HepG2 (cell line): ENCODE data around the gene CPXM2. TPM values are rescaled to one million over a fixed set of nuclear protein-coding genes. Genes with fewer than 3 reads are reported as not detected.

Source experiments
- ATAC-seq: fragments of 200-7000 bp; cut with Tn5 transposase; 3 replicates; pipeline ENCODE4 v1.9.1; 2020; ENCODE audit warnings: mild to moderate bottlenecking, moderate library complexity
- BruUV-seq: library from RNA; stranded (reverse); fragments of 400-500 nt; replicated peaks from 2 replicates; lab custom pipeline; 2021; lab: Mats Ljungman, UMichigan
- CTCF ChIA-PET: fragments of 300-600 bp; formaldehyde crosslinking; extraction: SDS; loops from one replicate; lab custom pipeline; 2021; ENCODE audit warnings: low total read pairs, inconsistent platforms, low intra/inter-chr PET ratio; lab: Yijun Ruan, JAX
- POLR2A ChIA-PET: fragments of 350-600 bp; sonication (Branson Sonifier 250); formaldehyde crosslinking; loops from one replicate; lab custom pipeline; 2020; ENCODE audit warnings: antibody characterized with exemption, inconsistent platforms; lab: Yijun Ruan, JAX
- DNase-seq: peaks from one replicate; pipeline ENCODE4 v3.0.0-alpha.2; 2015; ENCODE audit warnings: low spot score
- FAIRE-seq: peaks from 3 replicates; lab custom pipeline; 2011; peaks lifted over from hg19 to GRCh38; lab: Jason Lieb, UNC
- H2AFZ ChIP-seq: one replicate; pipeline ENCODE4 v1.6.1; 2011; ENCODE audit warnings: low read length, inconsistent platforms
- H3K27ac ChIP-seq: fragments of 300-600 bp; 3 replicates; pipeline ENCODE4 v1.8.0; 2011; ENCODE audit warnings: mixed run types, mild to moderate bottlenecking, mixed read lengths, low read length, inconsistent platforms; ENCODE audit not compliant: insufficient read depth; ENCODE audit errors: extremely low read length
- H3K27me3 ChIP-seq, 2 experiments: fragments of 200-600 bp in 1 of 2; 2 replicates in 1 of 2; 3 replicates in 1 of 2; pipeline versions ENCODE4 v1.6.0 to v1.8.0; 2011; ENCODE audit warnings: low read length in 2 of 2, mild to moderate bottlenecking in 2 of 2, moderate library complexity in 2 of 2, inconsistent platforms in 1 of 2; ENCODE audit not compliant: insufficient read depth in 2 of 2, control insufficient read depth in 1 of 2
- H3K36me3 ChIP-seq, 2 experiments: fragments of 200-600 bp in 1 of 2; replicated peaks in 1 of 2; 2 replicates in 1 of 2; 3 replicates in 1 of 2; pipeline versions ENCODE4 v1.5.1 to v1.8.0; 2011; ENCODE audit warnings: low read length in 2 of 2, inconsistent platforms in 1 of 2; ENCODE audit not compliant: insufficient read depth in 2 of 2, control insufficient read depth in 1 of 2
- H3K4me1 ChIP-seq: 2 replicates; pipeline ENCODE4 v1.5.1; 2012; ENCODE audit warnings: low read length, inconsistent platforms; ENCODE audit not compliant: insufficient read depth
- H3K4me2 ChIP-seq: 2 replicates; pipeline ENCODE4 v1.6.0; 2011; ENCODE audit warnings: low read depth, low read length, inconsistent platforms
- H3K4me3 ChIP-seq, 3 experiments: fragments of 200-600 bp in 1 of 3; sonication (generic), shearing (Covaris generic) in 1 of 3; replicated peaks in 1 of 3; 2 replicates each; pipeline ENCODE4 v1.5.1; 2011 to 2016; ENCODE audit warnings: low read length in 3 of 3, inconsistent platforms in 2 of 3, low read depth in 2 of 3, mild to moderate bottlenecking in 2 of 3, control low read depth in 1 of 3, mixed read lengths in 1 of 3; ENCODE audit not compliant: insufficient read depth in 1 of 3
- H3K79me2 ChIP-seq: one replicate; pipeline ENCODE4 v1.6.1; 2011; ENCODE audit warnings: low read length, inconsistent platforms; ENCODE audit not compliant: insufficient read depth
- H3K9ac ChIP-seq: 2 replicates; pipeline ENCODE4 v1.6.0; 2011; ENCODE audit warnings: mild to moderate bottlenecking, low read depth, low read length, inconsistent platforms; ENCODE audit not compliant: insufficient read depth
- H3K9me3 ChIP-seq: 2 replicates; pipeline ENCODE4 v1.5.1; 2012; ENCODE audit warnings: mild to moderate bottlenecking, low read length
- H4K20me1 ChIP-seq: 2 replicates; pipeline ENCODE4 v1.6.0; 2011; ENCODE audit warnings: inconsistent platforms, mild to moderate bottlenecking, low read length, moderate library complexity; ENCODE audit not compliant: insufficient read depth
- KLF6 ChIP-seq: IDR thresholded peaks from 2 replicates; pipeline ENCODE4 v1.8.0; 2016; ENCODE audit warnings: missing biosample characterization, missing genetic modification reagents
- MXD4 ChIP-seq: IDR thresholded peaks from 2 replicates; pipeline ENCODE4 v1.6.1; 2016; ENCODE audit warnings: mild to moderate bottlenecking, missing biosample characterization, missing genetic modification reagents
- NFIC ChIP-seq: IDR thresholded peaks from 2 replicates; pipeline ENCODE4 v1.6.1; 2012; ENCODE audit warnings: mild to moderate bottlenecking, low read length, inconsistent platforms
- PCBP2 ChIP-seq: fragments of 200-400 bp; formaldehyde crosslinking; optimal IDR thresholded peaks from 2 replicates; pipeline ENCODE3; 2018; ENCODE audit warnings: low read length, low read depth; ENCODE audit not compliant: poor library complexity, severe bottlenecking
- POGZ ChIP-seq: sonication (generic); formaldehyde crosslinking; IDR thresholded peaks from 2 replicates; pipeline ENCODE4 v1.4.0; 2020; ENCODE audit warnings: mild to moderate bottlenecking, missing genetic modification reagents
- SOX6 ChIP-seq, 2 experiments: fragments of 450-650 bp in 1 of 2; sonication (generic) in 1 of 2; formaldehyde crosslinking in 1 of 2; IDR thresholded peaks; 2 replicates each; pipeline versions ENCODE4 v1.4.0 to v1.6.1; 2017 to 2020; ENCODE audit warnings: antibody characterized with exemption in 1 of 2, mild to moderate bottlenecking in 1 of 2, missing genetic modification reagents in 1 of 2
- ZNF333 ChIP-seq: sonication (generic); formaldehyde crosslinking; IDR thresholded peaks from 2 replicates; pipeline ENCODE4 v1.4.0; 2020; ENCODE audit warnings: mild to moderate bottlenecking, missing genetic modification reagents, borderline replicate concordance
- ZNF33A ChIP-seq: sonication (generic); formaldehyde crosslinking; IDR thresholded peaks from 2 replicates; pipeline ENCODE4 v1.5.1; 2020; ENCODE audit warnings: missing genetic modification reagents, mild to moderate bottlenecking, moderate library complexity, borderline replicate concordance
- ZNF350 ChIP-seq: sonication (generic); formaldehyde crosslinking; IDR thresholded peaks from 2 replicates; pipeline ENCODE4 v1.4.0; 2020; ENCODE audit warnings: mild to moderate bottlenecking, low read depth, missing genetic modification reagents, borderline replicate concordance
- ZNF543 ChIP-seq: sonication (generic); formaldehyde crosslinking; IDR thresholded peaks from 2 replicates; pipeline ENCODE4 v1.4.0; 2020; ENCODE audit warnings: mild to moderate bottlenecking, missing genetic modification reagents
- ZNF569 ChIP-seq: sonication (generic); formaldehyde crosslinking; IDR thresholded peaks from 2 replicates; pipeline ENCODE4 v1.5.0; 2020; ENCODE audit warnings: mild to moderate bottlenecking, missing genetic modification reagents, moderate library complexity, borderline replicate concordance
- ZNF574 ChIP-seq: sonication (generic); formaldehyde crosslinking; IDR thresholded peaks from 2 replicates; pipeline ENCODE4 v1.4.0; 2020; ENCODE audit warnings: missing genetic modification reagents
- ZNF577 ChIP-seq: sonication (generic); formaldehyde crosslinking; IDR thresholded peaks from 2 replicates; pipeline ENCODE4 v1.4.0; 2020; ENCODE audit warnings: mild to moderate bottlenecking, low read depth, missing genetic modification reagents, borderline replicate concordance
- ZNF660 ChIP-seq: sonication (generic); formaldehyde crosslinking; IDR thresholded peaks from 2 replicates; pipeline ENCODE4 v1.5.1; 2020; ENCODE audit warnings: mild to moderate bottlenecking, low read depth, missing genetic modification reagents, borderline replicate concordance
- ZNF703 ChIP-seq: sonication (generic); formaldehyde crosslinking; IDR thresholded peaks from 2 replicates; pipeline ENCODE4 v1.5.1; 2020; ENCODE audit warnings: missing genetic modification reagents, mild to moderate bottlenecking, moderate library complexity, borderline replicate concordance
- ZNF713 ChIP-seq: sonication (generic); formaldehyde crosslinking; IDR thresholded peaks from 2 replicates; pipeline ENCODE4 v1.4.0; 2020; ENCODE audit warnings: mild to moderate bottlenecking, missing genetic modification reagents
- ZNF724P ChIP-seq: sonication (generic); formaldehyde crosslinking; IDR thresholded peaks from 2 replicates; pipeline ENCODE4 v1.8.0; 2022; ENCODE audit warnings: missing genetic modification reagents, borderline replicate concordance
- WGBS: methylation state at CpG from one replicate; pipeline ENCODE4 v1.1.6; 2017; ENCODE audit warnings: low lambda C conversion rate; 5-methylcytosine and 5-hydroxymethylcytosine counted together
- in situ Hi-C: cut with HindIII; loops from 2 replicates; pipeline ENCODE4 v1.10.0; 2017; ENCODE audit warnings: low pct_unique_long_range_greater_than_20kb; ENCODE audit not compliant: extremely low pct_ligation_motif_present
- intact Hi-C: fragments of 100-400 bp; cut with micrococcal nuclease; formaldehyde crosslinking; loops from one replicate; pipeline ENCODE4 v1.10.0; 2022; ENCODE audit not compliant: unreplicated experiment
- polyA plus RNA-seq, 8 experiments: library from polyadenylated mRNA; depleted of rRNA in 3 of 8; stranded (reverse) in 7 of 8; unstranded in 1 of 8; fragments of >200 nt; fragmentation: Illumina TruSeq in 4 of 8; extraction: Trizol in 4 of 8; gene quantifications; 2 replicates each; pipeline versions ENCODE4 v1.2.1 to v1.2.3, GENCODE V29; 2011 to 2016; ENCODE audit warnings: low read depth in 4 of 8, missing spikeins in 1 of 8, mixed read lengths in 1 of 8; ENCODE audit not compliant: insufficient read depth in 1 of 8
- total RNA-seq, 5 experiments: library from RNA; depleted of rRNA; stranded (reverse); fragments of >200 nt; fragmentation: Illumina TruSeq; extraction: Trizol; gene quantifications; 2 replicates each; pipeline ENCODE4 v1.2.3, GENCODE V29; 2016; ENCODE audit warnings: low read depth in 1 of 5
- TF ChIP-seq, protein P1 (sequence below): sonication (generic); formaldehyde crosslinking; IDR thresholded peaks from 2 replicates; pipeline ENCODE4 v1.8.0; 2023; ENCODE audit warnings: mild to moderate bottlenecking, missing genetic modification reagents
- TF ChIP-seq, protein P2 (sequence below): IDR thresholded peaks from 2 replicates; pipeline ENCODE4 v1.6.1; 2018; ENCODE audit warnings: missing genetic modification reagents, mild to moderate bottlenecking, missing compliant biosample characterization

CPXM2 gene
- total and polyA plus RNA-seq, 2 of the 13 experiments (the other 11 are each of a cell fraction or from before 2014, with no cell fraction given), result 0.03 TPM; not detected in 1

DNA sequence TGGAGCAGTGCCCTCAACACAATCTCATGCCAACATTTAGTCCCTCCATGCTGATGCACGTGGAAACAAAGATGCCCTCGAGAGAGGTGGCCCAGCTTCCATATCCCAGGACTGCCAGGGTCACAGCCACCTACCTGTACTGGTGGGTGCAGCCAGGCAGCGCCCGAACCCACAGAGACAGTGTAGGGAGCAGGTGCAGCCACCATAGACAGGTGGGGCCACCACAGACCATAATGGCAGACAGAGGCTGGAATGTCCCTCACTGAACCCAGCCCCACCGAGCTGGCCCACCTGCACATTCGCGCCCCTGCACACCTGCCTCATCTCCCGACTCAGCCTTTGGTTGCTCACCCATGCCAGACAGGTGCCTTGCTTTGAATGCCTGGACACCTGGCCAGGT lies 18.3 kb upstream of the CPXM2 start:
- FAIRE-seq (no peak), DNase-seq (no peak), ATAC-seq (no peak)
- H4K20me1 ChIP-seq, result no peaks in the 10 kb centered on the region
- in situ Hi-C loops, result no loop called here
- no TSS peak for BruUV-seq
- no peaks in the 10 kb centered on the region for H3K9me3 ChIP-seq
- intact Hi-C loops, result no loop called here
- ChIA-PET POLR2A (no interaction called here), CTCF (no interaction called here)
- H3K27me3 ChIP-seq, result peaks cover 1 to 60% of the 10 kb centered on the region in 2 experiments; a peak in 3 of 5 replicates
- WGBS, result 0% methylated on average over 1 of the region's 8 CpGs
- H3K27ac ChIP-seq, result no peak overlapping the region
- H3K4me3 ChIP-seq, result no peak overlapping the region
- TF ChIP-seq ZNF724P (CRISPR knock-in tag) (no peak), ZNF660 (CRISPR knock-in tag) (no peak), MXD4 (CRISPR knock-in tag) (no peak), ZNF350 (CRISPR knock-in tag) (no peak), ZNF33A (CRISPR knock-in tag) (no peak), POGZ (CRISPR knock-in tag) (no peak), KLF6 (CRISPR knock-in tag) (no peak), SOX6 (IDR thresholded peaks at IDR 0.05) (no peak), SOX6 (CRISPR knock-in tag; IDR thresholded peaks at IDR 0.05) (no peak), ZNF333 (CRISPR knock-in tag) (no peak), NFIC (no peak), ZNF703 (CRISPR knock-in tag) (no peak), ZNF577 (CRISPR knock-in tag) (no peak), PCBP2 (no peak), ZNF543 (CRISPR knock-in tag) (no peak), ZNF713 (CRISPR knock-in tag) (no peak), ZNF574 (CRISPR knock-in tag) (no peak), ZNF569 (CRISPR knock-in tag) (no peak)
- TF ChIP-seq, protein P1, sequence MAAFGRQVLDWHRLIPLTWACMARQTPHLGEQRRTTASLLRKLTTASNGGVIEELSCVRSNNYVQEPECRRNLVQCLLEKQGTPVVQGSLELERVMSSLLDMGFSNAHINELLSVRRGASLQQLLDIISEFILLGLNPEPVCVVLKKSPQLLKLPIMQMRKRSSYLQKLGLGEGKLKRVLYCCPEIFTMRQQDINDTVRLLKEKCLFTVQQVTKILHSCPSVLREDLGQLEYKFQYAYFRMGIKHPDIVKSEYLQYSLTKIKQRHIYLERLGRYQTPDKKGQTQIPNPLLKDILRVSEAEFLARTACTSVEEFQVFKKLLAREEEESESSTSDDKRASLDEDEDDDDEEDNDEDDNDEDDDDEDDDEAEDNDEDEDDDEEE (CRISPR knock-in tag), result no peak
- TF ChIP-seq, protein P2, sequence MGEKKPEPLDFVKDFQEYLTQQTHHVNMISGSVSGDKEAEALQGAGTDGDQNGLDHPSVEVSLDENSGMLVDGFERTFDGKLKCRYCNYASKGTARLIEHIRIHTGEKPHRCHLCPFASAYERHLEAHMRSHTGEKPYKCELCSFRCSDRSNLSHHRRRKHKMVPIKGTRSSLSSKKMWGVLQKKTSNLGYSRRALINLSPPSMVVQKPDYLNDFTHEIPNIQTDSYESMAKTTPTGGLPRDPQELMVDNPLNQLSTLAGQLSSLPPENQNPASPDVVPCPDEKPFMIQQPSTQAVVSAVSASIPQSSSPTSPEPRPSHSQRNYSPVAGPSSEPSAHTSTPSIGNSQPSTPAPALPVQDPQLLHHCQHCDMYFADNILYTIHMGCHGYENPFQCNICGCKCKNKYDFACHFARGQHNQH (CRISPR knock-in tag), result no peak
- no peak overlapping the region for H2AFZ ChIP-seq
- H3K36me3 ChIP-seq, result no peaks in the 10 kb centered on the region
- no peaks in the 10 kb centered on the region for H3K4me1 ChIP-seq
- no peaks in the 10 kb centered on the region for H3K79me2 ChIP-seq
- H3K4me2 ChIP-seq, result no peak overlapping the region
- no peak overlapping the region for H3K9ac ChIP-seq
